ENCODE results near the gene DENND6A.
"Not testable (repeated sequence)": the region's sequence is repeated elsewhere in the genome, so short reads cannot be mapped to it uniquely, and the experiment has no call there.

DENND6A gene

DNA sequence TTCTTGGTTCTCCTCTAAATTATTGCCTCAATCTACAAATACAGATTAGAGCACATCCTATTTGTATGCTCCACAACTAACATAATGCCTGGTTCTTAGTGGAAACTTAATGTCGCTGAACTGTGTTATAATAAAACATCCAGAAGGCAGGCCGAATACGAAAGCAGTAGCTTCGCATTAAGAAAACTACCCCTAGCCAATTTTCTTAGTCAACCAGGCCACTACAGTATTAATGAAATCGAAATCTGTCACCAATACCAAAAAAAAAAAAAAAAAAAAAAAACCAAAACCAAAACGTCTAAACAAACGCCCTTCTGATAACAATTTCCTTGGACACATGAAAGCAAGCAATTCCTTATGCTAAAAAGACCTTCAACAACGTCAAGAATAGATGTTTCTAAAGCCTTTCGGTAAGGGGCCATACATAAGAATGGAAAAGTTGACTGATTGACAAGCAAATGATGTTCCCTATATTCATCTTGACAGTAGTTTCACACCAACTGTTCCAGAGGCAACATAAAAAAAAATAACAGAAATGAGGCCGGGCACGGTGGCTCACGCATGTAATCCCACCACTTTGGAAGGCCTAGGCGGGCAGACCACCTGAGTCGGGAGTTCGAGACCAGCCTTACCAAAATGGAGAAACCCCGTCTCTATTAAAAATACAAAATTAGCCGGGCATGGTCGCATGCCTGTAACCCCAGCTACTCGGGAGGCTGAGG lies 1.3 kb downstream of the DENND6A start:
- DNase-seq, result no peak

DNA sequence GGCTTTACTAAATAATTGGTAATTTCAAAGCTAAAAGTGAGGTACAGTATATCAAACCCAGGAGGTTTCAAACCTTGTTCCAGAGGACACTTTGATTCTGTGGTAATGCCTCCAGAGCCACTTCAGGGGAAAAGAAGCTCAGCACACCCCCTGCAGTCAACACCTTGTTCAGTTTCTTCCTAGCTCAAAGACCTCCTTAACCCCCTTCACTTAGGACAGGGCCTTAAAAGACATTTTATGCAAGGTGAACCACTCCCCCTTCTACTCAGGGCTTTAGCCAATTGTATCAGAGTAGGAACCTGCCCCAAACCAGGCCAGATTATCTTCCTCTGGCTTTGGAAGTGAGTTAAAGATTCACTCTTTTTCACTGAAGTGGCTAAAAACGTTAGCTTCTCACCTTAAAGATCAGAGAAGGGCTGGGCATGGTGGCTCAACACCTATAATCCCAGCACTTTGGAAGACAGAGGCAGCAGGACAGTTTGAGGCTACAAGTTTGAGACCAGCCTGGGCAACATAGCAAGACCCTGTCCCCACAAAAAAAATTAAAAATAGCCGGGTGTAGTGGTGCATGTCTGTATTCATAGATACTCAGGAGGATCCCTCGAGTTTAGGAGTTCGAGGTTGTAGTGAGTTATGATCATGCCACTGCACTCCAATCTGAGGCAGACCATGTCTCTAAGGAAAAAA lies 3.4 kb downstream of the DENND6A start:
- no peak for DNase-seq

DNA sequence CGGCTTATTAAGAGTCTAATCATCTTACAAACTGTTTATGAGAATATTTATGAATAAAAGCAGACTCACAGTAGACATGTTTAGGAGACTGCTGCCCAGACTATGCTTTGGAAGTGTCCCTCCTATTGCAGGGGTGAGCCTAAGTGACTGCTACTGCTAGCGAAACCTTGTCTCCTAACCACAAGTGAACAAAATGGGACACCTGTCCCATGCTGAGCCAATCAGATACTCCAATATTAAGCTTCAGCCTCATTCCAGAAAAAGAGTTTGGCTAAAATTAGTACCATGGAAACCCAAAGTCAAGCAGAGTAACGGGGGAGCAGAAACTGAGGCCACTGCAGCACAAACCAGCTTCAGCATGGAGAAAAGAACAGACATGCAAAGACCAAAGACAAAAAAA lies 4.6 kb downstream of the DENND6A start:
- no peak for DNase-seq

DNA sequence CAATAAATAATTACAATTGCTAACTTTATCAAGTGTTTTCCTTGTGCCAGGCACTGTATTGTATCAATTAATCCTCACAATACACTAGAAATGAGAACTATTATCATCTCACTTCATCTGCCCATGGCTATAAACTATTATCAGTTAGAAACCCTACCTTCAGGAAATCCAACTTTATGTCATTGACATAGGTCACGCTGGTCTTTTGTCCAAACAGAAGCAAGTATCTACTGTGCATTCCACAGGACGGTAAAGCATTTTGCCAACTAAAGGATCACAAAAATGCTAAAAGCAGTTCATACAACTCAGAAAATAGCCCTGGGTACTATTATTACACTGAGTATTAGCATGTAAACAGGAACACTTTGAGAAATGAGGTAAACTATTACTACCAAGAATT lies 9.6 kb downstream of the DENND6A start:
- DNase-seq, result no peak

DNA sequence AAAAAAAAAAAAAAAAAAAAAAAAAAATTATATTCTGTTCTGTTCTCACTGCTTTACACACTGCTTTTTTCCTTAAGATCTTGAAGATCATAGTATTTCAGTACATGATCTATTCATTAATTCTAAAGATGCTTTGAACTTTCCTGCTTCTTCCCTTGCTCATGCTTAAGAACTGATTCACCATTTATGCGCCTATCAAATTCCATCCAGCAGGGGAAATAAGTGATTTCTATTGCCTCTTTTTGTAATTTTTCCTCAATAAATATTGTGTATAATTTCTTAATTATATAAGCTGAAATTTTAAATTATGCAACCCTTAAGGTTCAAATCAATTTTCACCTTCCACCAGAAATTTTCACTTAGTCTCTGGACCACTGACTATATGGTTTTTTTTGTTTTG lies 10.6 kb downstream of the DENND6A start:
- no peak for DNase-seq

DNA sequence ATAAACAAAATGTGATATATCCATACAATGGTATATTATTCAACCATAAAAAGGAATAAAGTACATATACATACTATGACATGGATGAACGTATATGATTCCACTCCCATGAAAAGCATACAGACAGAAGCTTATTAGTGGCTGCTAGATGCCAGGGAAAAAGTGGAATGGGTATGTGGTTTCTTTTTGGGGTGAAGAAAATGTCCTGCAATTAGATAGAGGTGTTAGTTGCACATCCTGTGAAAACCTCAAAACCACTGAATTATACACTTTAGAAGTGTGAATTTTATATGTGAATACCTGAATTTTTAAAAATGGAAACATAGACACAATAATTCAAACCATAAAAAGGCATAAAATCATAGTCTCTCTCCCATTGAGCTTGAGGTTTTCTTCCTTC lies 11.2 kb downstream of the DENND6A start:
- no peak for DNase-seq

DNA sequence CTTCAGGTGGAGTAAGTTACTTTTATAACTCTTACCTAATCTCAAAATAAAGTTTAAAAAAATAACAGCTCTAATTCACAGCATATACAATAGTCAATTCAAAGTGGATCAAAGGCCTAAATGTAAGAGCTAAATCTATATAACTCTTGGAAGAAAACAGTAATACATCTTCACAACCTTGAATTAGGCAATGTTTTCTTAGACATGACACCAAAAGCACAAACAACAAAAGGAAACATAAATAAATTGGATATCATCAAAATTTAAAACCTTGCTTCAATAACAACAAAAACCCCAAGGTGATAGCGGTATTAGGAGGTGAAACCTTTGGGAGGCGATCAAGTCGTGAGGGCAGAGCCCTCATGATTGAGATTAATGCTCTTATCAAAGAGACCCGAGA lies 12.8 kb downstream of the DENND6A start:
- DNase-seq, result no peak

DNA sequence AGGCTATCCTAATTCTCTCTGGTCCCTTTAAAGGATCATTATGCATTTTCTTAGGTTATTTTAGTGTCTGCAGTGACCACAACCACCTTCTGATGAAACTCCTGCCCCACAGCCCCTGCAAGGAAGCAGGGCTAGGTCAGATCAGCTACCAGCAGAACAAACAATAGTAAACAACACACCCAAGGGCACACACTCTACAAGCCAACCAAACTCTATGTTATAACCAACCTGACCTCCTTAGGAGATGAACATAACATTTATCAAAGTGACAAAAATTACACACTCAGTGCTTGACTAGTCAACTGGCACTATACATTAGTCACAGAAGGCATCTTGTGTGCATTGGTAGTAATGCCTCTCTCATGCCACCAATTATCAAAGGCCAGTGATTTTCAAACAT lies 17.3 kb downstream of the DENND6A start:
- no peak for DNase-seq

DNA sequence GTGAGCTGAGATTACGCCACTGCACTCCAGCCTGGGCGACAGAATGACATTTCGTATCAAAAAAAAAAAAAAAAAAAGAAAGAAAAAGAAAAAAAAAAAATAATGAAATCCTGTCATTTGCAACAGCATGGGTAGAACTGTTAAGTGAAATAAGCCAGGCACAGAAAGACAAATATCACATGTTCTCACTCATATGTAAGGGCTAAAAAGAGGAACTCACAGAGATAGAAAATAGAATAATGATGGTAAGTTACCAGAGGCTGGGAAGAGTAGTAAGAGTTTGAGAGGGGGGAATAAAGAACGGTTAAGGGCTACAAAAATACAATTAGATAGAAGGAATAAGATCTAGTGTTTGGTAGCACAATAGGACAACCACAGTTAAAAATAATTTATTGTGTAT lies 19.7 kb downstream of the DENND6A start:
- DNase-seq, result no peak

DNA sequence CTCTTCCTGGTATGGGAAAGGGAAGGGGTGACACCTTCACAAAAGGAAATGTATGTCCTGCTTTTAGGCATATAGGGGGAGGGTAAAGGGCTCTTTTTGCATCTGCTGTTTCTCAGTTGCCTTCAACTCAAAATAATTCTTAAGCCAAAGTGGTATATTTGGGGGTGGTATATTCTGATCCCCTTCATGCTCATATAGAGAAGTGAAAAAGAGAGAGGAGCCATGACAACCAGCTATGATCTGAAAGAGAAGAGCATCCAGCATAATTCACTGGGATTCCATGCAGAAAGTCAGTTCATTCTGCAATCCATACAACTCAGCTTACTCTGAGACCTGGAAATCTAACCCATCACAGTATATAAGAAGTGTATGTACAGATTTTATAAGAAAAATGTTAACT lies 22.3 kb downstream of the DENND6A start:
- DNase-seq, result no peak

DNA sequence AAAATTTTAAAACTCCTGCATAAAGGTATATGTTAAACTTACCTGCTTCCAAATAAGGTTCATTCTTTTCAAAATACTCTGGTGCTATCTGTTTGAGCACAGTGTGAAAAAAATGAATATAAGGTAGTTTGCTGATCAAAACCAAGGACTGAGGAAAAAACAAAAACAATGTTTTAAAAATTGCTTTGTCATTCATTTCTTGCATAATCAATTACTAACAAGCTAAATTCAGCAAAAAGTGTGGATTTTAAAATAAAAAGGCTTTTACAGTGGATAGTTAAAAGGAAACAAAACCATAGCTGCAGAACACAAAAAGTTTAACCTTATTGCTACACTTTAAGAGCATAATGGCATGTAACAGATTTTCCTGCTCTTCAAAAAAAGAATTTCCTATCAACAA lies 31.5 kb downstream of the DENND6A start:
- DNase-seq, result no peak

DNA sequence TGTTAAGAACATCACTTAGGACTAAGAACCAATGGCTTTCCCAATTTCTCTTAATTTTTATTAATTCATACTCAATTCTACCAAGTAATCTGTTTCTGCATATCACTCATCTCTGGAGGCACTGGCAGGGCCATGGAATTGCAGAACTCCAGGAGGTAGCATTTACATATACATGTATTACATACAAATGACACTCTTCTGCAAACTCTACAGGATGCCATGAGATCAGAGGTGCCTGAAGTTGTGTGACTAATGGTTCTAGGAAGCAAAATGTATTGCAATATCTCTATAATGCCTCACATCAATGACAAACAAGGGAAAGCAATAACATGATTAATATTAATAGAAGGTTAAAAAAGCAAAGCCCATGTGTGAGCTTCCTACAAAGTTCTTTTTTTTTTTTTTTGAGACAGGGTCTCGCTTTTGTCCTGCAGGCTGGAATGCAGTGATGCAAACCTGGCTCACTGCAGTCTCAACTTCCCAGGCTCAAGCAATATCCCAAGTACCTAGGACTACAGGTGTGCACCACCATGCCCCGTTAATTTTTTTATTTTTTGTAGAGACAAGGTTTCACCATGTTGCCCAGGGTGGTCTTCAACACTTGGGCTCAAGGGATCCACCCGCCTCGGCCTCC lies 33.0 kb downstream of the DENND6A start:
- DNase-seq, result no peak

DNA sequence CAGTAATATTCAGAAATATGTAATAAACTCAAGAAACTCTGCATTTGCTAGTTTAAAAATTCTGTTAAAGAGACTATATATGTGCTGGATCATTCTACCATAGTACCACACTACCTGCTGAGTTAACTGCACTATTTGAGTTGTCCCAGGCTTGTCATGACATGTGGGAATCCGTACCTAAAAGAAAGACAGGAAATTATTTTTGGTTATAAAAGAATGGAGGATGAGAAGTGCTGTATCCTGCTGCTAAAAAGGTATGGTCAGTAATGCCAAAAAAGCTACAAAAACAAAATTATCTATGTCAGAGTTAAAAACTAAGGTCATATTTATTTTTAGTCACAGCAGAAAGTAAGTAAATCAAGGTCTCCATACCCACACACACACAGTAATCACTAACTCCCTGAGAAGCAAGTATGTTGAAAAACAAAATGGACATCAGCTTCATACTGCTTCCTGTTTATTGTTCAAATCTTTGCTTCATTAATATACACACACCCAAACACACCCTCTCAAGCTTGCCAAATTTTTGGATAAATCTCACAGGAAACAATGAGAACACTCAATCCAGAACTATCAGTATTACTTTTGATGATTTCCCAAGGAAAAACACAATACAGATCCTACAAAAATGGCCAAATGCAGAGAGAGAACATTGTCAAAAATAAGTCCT lies 33.7 kb downstream of the DENND6A start:
- DNase-seq, result no peak

DNA sequence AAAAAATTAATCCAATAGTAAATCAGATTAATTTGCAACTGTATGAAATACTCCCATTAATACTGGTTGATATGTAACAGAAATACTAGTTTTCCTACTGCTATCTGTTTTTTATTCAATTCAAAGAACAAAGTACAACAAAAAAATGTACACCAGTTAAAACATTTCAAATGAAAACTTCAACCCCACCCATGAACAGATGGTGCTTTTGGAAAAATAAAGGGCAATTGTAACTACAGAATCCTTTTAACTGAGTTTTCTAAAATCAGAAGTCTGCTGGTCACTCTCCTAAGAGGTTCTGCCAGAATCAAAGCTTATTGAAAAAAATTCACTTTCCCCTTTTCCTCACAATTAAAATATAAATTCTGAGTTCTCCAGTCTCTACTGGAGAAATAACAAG lies 34.3 kb downstream of the DENND6A start:
- no peak for DNase-seq

DNA sequence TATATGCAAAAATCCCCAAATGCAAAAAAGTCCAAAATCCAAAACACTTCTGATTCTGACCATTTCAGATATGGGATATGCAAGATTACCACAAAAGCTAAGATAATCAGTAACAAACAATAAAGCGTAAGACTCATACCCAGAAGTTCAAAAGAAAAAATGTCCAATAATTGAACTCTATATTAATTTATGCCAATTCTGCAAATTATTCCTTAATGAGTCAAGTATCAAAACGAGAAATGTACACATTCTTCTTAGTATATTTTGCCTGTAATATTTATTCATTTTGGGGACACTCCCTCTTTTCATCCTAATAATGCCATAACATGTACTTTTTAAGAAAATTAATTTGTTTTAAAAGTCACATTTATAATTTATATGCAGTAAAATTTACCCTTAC lies 37.1 kb downstream of the DENND6A start:
- DNase-seq, result no peak

DNA sequence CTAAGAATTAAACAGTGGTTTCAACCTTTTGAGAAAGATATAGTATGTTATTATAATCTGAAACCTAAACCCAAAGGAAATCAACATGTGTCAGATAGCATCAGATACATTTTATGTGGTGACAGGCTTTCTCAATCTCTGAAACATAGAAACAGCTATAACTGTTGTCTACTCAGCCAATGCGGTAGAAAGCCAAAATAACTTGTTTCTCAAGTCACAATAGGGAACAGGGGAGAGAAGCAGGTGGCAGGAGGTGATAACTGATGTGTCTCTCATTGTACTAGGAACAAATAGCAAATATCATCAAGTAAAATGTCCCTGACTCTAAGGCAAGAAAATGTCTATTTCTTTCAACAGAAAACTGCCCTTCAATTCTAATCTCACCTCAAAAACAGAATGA lies 38.6 kb downstream of the DENND6A start:
- no peak for DNase-seq

DNA sequence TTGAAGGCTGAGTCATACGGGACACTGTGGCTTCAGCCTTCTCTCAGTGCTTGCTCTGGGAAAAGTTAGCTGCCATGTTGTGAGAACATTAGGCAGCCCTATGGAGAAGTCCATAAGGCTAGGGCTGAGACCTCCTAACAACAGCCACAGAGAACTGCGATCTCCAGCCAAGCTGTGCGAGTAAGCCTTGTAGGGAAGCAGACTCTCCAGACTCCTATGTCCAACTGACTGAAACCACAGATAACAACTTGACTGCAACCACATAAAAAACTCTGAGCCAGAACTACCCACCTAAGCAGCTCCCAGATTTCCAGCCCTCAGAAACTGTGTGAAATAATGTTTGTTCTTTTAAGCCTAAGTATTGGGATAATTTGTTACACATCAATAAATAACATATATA lies 40.7 kb downstream of the DENND6A start:
- no peak for DNase-seq

DNA sequence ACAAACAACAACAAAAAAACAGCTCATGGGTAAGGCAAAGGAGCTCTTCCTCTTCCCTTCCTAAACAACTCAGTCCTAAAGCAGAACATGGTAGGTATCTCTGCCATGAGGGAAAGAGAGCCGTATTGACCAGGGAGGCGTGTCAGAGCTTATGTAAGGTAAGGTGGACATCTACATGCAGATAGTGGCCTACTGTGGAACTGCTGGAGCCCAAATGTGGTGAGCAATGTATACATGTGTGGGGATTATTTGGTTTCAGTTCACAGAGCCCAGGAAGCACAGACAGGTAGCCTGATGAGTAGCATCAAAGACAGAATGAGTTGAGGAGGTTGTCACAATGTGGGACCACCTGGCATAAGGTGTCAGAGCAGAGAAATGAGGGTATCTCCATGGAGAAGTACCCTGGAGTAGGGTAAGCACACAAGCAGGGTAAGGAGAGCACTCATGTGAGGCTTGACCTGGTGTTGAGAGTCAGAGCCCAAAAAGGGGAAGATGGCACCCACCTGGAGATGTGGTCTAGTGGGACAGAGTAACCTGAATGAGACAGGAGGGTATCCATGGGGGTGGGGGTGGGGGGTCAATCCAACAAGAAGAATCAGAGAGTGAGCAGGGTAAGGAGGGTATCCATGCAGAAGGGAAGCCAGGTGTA lies 45.5 kb downstream of the DENND6A start:
- no peak for DNase-seq

DNA sequence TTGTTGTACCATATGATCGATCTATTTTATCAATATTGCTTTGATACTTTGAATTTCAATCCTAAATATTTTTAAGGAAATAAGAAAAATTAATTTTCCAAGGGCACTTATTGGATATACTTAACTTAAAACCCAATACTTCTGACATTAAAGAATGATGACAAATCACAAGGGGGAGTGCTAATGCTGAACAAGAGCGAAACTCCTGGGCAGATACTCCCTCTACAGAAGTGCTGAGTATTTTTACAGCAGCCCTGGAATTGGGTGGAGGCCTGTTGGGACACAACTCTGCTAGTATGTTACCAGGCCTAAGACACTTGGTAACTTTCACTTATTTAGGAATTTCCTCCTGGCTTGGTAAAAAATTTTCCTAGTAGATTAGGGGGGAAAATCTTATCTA lies 46.2 kb downstream of the DENND6A start:
- DNase-seq, result peak; percentile 50

DNA sequence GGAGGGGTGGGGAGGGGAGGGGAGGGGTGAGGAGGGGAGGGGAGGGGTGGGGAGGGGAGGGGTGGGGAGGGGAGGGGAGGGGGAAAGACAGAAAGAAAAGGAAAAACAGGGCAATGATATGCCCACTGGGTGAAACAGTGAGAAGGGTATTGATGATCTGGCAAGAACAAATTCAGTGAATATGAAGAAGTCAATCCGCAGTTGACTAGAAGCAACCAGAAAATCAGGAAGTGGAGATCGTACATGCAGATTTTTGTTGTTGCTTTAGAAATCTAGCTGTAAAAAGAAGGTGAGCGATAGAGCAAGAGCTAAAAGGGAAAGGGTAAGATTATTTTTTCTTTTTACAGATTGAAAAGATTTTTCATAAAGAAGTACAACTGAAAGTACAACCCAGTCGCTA lies 48.1 kb downstream of the DENND6A start:
- DNase-seq, result no peak

DNA sequence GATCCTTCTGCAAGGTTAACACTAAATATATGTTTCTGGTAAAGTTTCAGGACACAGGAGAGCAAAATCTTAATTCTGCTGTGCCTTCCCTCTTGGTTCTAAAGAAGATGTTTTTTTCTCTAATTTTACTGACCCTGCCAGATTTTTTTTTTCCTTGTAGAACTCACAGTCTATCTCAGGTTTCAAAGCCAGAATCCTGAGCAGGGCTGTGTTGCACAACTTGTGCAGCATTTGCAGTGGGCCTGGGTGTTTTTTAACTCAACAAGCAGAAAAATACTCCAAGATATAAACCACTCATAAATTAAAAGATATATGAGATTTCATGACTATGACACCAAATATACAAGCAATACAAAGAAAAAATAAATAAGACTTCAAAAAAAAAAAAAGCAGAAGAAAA lies 55.5 kb downstream of the DENND6A start:
- DNase-seq, result no peak

DNA sequence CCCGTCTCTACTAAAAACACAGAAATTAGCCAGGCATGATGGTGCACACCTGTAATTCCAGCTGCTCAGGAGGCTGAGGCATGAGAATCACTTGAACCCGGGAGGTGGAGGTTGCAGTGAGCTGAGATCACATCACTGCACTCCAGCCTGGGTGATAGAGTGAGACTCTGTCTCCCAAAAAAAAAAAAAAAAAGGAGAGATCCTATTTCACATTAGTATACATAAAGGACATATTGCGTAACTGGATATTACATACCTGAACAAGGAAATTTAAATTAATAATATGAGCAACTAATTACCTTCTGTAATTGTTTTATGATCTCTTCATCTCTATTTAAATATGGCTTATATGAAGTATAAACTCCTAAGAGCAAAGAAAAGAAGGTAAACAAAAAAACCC lies 58.6 kb downstream of the DENND6A start:
- DNase-seq, result not testable (repeated sequence)

DNA sequence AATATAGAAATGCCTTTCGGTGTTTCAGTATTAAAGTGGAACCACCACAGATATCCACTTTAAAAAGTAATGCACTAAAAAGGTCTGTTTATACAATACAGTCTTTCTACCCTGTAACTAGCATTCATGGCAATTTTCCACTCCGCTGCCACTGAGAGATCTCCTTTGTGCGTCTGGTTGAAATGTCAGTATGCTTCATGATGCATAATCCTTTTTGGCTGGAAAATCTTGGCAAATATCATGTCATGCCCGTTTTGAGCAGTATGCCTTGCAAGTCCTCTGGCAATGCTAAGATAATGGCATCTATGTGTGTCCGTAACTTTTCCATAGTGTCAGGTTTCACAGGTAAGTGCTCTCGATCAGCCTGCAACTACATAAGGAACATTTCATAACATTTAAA lies 64.9 kb downstream of the DENND6A start:
- DNase-seq, result no peak
